SK-N-SH (cell line): ENCODE results near the gene RNASE8.

Source experiments
- MAX ChIP-seq: IDR thresholded peaks from 2 replicates; pipeline ENCODE4 v1.4.0; 2012; ENCODE audit warnings: low read depth
- POLR2AphosphoS5 ChIP-seq: IDR thresholded peaks from 2 replicates; pipeline ENCODE4 v1.6.1; 2012; ENCODE audit warnings: low read depth, low read length
- RAD21 ChIP-seq: IDR thresholded peaks from 2 replicates; pipeline ENCODE4 v1.6.1; 2012; ENCODE audit warnings: mild to moderate bottlenecking, low read length
- REST ChIP-seq: IDR thresholded peaks from 2 replicates; pipeline ENCODE4 v1.6.1; 2012; ENCODE audit warnings: mild to moderate bottlenecking, low read depth, low read length, moderate library complexity
- SIN3A ChIP-seq: IDR thresholded peaks from 2 replicates; pipeline ENCODE4 v1.6.1; 2012; ENCODE audit warnings: low read depth, mild to moderate bottlenecking, low read length, moderate library complexity, borderline replicate concordance
- TCF12 ChIP-seq: IDR thresholded peaks from 2 replicates; pipeline ENCODE4 v1.4.0; 2012
- USF2 ChIP-seq: fragments of 150-350 bp; IDR thresholded peaks from 2 replicates; pipeline ENCODE4 v1.6.1; 2017; ENCODE audit warnings: antibody characterized with exemption, low read length, low read depth, borderline replicate concordance
- TF ChIP-seq, protein P1 (sequence below): fragments of 200-600 bp; sonication (generic); IDR thresholded peaks from 2 replicates; pipeline ENCODE4 v1.6.1; 2017; ENCODE audit warnings: antibody characterized with exemption, mild to moderate bottlenecking, moderate library complexity
- TF ChIP-seq, protein P2 (sequence below): fragments of 150-350 bp; IDR thresholded peaks from 2 replicates; pipeline ENCODE4 v1.6.1; 2016; ENCODE audit warnings: mild to moderate bottlenecking, low read depth, low read length

GRCh38 chr14:21049271-21049673, 8.3 kb upstream of the RNASE8 start:
- TF ChIP-seq, protein P1, sequence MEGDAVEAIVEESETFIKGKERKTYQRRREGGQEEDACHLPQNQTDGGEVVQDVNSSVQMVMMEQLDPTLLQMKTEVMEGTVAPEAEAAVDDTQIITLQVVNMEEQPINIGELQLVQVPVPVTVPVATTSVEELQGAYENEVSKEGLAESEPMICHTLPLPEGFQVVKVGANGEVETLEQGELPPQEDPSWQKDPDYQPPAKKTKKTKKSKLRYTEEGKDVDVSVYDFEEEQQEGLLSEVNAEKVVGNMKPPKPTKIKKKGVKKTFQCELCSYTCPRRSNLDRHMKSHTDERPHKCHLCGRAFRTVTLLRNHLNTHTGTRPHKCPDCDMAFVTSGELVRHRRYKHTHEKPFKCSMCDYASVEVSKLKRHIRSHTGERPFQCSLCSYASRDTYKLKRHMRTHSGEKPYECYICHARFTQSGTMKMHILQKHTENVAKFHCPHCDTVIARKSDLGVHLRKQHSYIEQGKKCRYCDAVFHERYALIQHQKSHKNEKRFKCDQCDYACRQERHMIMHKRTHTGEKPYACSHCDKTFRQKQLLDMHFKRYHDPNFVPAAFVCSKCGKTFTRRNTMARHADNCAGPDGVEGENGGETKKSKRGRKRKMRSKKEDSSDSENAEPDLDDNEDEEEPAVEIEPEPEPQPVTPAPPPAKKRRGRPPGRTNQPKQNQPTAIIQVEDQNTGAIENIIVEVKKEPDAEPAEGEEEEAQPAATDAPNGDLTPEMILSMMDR, result no peak
- TF ChIP-seq, protein P2, sequence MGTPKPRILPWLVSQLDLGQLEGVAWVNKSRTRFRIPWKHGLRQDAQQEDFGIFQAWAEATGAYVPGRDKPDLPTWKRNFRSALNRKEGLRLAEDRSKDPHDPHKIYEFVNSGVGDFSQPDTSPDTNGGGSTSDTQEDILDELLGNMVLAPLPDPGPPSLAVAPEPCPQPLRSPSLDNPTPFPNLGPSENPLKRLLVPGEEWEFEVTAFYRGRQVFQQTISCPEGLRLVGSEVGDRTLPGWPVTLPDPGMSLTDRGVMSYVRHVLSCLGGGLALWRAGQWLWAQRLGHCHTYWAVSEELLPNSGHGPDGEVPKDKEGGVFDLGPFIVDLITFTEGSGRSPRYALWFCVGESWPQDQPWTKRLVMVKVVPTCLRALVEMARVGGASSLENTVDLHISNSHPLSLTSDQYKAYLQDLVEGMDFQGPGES, result no peak
- TF ChIP-seq REST, result no peak
- no peak for TF ChIP-seq USF2
- no peak for TF ChIP-seq MAX
- TF ChIP-seq RAD21, result no peak
- no peak for TF ChIP-seq POLR2AphosphoS5
- no peak for TF ChIP-seq TCF12
- TF ChIP-seq SIN3A, result no peak
